Ovary (tissue), 9 donors: ENCODE results near the gene PRDX5. TPM values are rescaled to one million over a fixed set of nuclear protein-coding genes. Genes with fewer than 3 reads are reported as not detected.

Experiments used
- DNase-seq, 5 donors: peaks; one replicate each; pipeline ENCODE4 v3.0.0-alpha.2; 2019 to 2020
- H3K27ac ChIP-seq, 2 donors: fragments of 200-600 bp; one replicate each; pipeline versions ENCODE4 v1.5.1 to v1.8.0; 2019 to 2022
- H3K27me3 ChIP-seq: fragments of 200-600 bp; one replicate; pipeline ENCODE4 v1.8.0; 2022
- H3K36me3 ChIP-seq: fragments of 200-600 bp; sonication (generic); one replicate; pipeline ENCODE4 v1.5.1; 2019
- H3K4me1 ChIP-seq: one replicate; pipeline ENCODE4 v1.8.1; 2013; ENCODE audit warnings: mild to moderate bottlenecking, moderate library complexity; ENCODE audit not compliant: insufficient read depth
- H3K4me3 ChIP-seq: fragments of 200-600 bp; sonication (generic); one replicate; pipeline ENCODE4 v1.5.1; 2017
- H3K9me3 ChIP-seq, 2 donors: fragments of 200-600 bp in 1 of 2; sonication (generic) in 1 of 2; one replicate each; pipeline versions ENCODE4 v1.5.1 to v1.8.1; 2013 to 2019; ENCODE audit warnings: mild to moderate bottlenecking in 1 of 2, moderate library complexity in 1 of 2
- EP300 ChIP-seq: sonication (generic); formaldehyde crosslinking; IDR thresholded peaks from one replicate; pipeline ENCODE4 v1.6.1; 2017; ENCODE audit warnings: antibody characterized with exemption
- POLR2A ChIP-seq: fragments of 450-650 bp; IDR thresholded peaks from one replicate; pipeline ENCODE4 v1.6.1; 2017; ENCODE audit warnings: antibody characterized with exemption, mild to moderate bottlenecking, moderate library complexity
- WGBS, 3 donors: extraction: QIAGEN DNeasy Blood & Tissue Kit in 1 of 3; methylation state at CpG; one replicate each; pipeline versions ENCODE4 v1.1.5 to v1.1.7; 2013 to 2017; 5-methylcytosine and 5-hydroxymethylcytosine counted together
- intact Hi-C, 4 donors: fragments of 100-400 bp; cut with DNase I; formaldehyde crosslinking; loops; one replicate each; pipeline versions ENCODE4 v1.11.0 to v1.15.1; 2022 to 2023
- polyA plus RNA-seq, 2 donors: library from polyadenylated mRNA; stranded (reverse); fragments of 200-250 nt in 1 of 2; fragments of 350-450 nt in 1 of 2; fragmentation: Illumina TruSeq in 1 of 2; extraction: RNeasy Lipid Tissue Mini Kit (QIAGEN cat#74804) in 1 of 2; gene quantifications; one replicate each; pipeline ENCODE4 v1.2.3, GENCODE V29; 2013 to 2014
- total RNA-seq, 7 donors: library from RNA; depleted of rRNA in 2 of 7; stranded (reverse); fragments of >200 nt in 2 of 7; fragmentation: NEBNext Ultra II Directional in 3 of 7; extraction: Animal tissue kit (Norgen Biotek cat#: 25700) in 3 of 7; gene quantifications; one replicate each; pipeline versions ENCODE4 v1.1.0 to v1.2.4, GENCODE V29; 2016 to 2023
- TF ChIP-seq, protein P1 (sequence below), 3 donors: fragments of 450-650 bp in 2 of 3; fragments of 200-600 bp in 1 of 3; IDR thresholded peaks; one replicate each; pipeline versions ENCODE4 v1.5.1 to v1.8.0; 2016 to 2022; ENCODE audit warnings: antibody characterized with exemption in 3 of 3, mild to moderate bottlenecking in 1 of 3
- donor health status: DM: no; HTN: no; CAD: no; lungs with moderate emphysema.
- donor health status: DM: no; HTN: no; CAD: no.
- donor health status: Bipolar disorder and iron deficiency.
- donor health status: DM: yes; HTN: yes; CAD: no.
- donor health status: DM: no; HTN: no; CAD: no.
- donor health status: DM: yes; HTN: yes; CAD: no.

PRDX5 gene
- total and polyA plus RNA-seq, 9 donors, result 160 to 400 (median 225) TPM

DNA sequence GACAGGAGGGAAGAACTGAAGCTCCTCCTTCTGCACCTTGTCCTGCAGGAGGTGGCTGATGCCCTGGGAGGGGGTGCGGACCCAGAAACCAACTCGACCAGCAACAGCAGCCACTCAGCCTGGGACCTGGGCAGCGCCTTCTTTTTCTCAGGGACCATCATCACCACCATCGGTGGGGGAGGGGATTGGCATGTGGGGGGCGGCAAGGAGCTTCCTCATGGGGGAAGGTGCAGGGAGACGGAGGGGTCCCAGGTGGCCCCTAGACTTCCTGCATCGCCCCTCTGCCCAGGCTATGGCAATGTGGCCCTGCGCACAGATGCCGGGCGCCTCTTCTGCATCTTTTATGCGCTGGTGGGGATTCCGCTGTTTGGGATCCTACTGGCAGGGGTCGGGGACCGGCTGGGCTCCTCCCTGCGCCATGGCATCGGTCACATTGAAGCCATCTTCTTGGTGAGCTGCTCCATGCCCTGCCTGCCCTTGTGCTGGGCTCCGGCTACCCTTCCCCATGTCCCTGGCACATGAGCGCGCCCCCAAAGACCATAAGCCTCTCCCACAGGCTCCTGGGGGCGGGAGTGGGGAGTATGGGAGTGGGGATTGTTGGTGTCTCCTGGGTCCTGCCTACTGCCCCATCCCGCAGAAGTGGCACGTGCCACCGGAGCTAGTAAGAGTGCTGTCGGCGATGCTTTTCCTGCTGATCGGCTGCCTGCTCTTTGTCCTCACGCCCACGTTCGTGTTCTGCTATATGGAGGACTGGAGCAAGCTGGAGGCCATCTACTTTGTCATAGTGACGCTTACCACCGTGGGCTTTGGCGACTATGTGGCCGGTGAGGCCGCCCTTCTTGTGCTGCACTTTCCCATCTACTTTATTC, 20.9 kb upstream of the PRDX5 start:
- no peaks in the 10 kb centered on the region for H3K9me3 ChIP-seq
- 20 to 21% (median 20%) methylated on average over 33 to 34 of the region's 34 CpGs for WGBS, 3 donors
- intact Hi-C loops, result loop anchor here in 1 of 4 donors (10.0 kb wide), 1 partner anchor 292 kb away; no protein-coding TSS in a partner anchor
- H3K4me3 ChIP-seq, result no peak overlapping the region
- no peak for TF ChIP-seq EP300
- TF ChIP-seq POLR2A, result no peak
- TF ChIP-seq, protein P1, sequence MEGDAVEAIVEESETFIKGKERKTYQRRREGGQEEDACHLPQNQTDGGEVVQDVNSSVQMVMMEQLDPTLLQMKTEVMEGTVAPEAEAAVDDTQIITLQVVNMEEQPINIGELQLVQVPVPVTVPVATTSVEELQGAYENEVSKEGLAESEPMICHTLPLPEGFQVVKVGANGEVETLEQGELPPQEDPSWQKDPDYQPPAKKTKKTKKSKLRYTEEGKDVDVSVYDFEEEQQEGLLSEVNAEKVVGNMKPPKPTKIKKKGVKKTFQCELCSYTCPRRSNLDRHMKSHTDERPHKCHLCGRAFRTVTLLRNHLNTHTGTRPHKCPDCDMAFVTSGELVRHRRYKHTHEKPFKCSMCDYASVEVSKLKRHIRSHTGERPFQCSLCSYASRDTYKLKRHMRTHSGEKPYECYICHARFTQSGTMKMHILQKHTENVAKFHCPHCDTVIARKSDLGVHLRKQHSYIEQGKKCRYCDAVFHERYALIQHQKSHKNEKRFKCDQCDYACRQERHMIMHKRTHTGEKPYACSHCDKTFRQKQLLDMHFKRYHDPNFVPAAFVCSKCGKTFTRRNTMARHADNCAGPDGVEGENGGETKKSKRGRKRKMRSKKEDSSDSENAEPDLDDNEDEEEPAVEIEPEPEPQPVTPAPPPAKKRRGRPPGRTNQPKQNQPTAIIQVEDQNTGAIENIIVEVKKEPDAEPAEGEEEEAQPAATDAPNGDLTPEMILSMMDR (IDR thresholded peaks at IDR 0.05), result no peak
- no peaks in the 10 kb centered on the region for H3K36me3 ChIP-seq
- no peak overlapping the region for H3K27ac ChIP-seq
- peaks cover 10% of the 10 kb centered on the region for H3K27me3 ChIP-seq
- peak in 1 of 5 donors; percentile 14 for DNase-seq
- H3K4me1 ChIP-seq, result peaks cover 6% of the 10 kb centered on the region

DNA sequence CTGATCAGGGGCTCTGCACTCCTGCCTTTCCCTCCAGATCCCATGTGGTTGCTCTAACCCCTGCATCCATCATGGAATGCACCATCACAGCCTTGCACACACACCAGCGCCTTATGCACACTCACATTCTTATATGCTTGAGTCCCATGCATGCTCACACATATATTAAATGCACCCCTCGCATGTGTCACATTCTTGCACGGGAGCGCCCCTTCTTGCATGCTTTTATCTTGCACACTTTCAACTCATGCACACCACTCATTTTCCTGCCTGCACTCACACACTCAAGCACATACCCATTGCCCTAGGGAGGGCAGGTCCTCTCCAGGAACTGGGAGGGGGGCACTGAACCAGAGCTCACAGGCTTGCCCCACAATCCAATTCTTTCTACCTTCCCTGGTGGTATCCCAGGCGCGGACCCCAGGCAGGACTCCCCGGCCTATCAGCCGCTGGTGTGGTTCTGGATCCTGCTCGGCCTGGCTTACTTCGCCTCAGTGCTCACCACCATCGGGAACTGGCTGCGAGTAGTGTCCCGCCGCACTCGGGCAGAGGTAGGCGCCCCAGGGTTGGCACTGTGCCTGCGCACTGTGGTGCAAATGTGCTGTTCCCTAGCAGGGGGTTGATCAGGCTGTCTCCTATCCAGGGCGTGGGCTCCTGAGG, 20.1 kb upstream of the PRDX5 start:
- peak in 1 of 5 donors; percentile 27 for DNase-seq
- H3K27ac ChIP-seq, result no peak overlapping the region
- intact Hi-C loops, result loop anchor here in 1 of 4 donors (10.0 kb wide), 1 partner anchor 293 kb away; no protein-coding TSS in a partner anchor
- H3K36me3 ChIP-seq, result no peaks in the 10 kb centered on the region
- peaks cover 4% of the 10 kb centered on the region for H3K4me1 ChIP-seq
- H3K4me3 ChIP-seq, result no peak overlapping the region
- no peaks in the 10 kb centered on the region for H3K9me3 ChIP-seq
- WGBS, 3 donors, result 56 to 63% (median 58%) methylated on average over 18 of the region's 18 CpGs
- peaks cover 10% of the 10 kb centered on the region for H3K27me3 ChIP-seq
- TF ChIP-seq, protein P1 (IDR thresholded peaks at IDR 0.05), result no peak
- TF ChIP-seq EP300 (no peak), POLR2A (no peak)

DNA sequence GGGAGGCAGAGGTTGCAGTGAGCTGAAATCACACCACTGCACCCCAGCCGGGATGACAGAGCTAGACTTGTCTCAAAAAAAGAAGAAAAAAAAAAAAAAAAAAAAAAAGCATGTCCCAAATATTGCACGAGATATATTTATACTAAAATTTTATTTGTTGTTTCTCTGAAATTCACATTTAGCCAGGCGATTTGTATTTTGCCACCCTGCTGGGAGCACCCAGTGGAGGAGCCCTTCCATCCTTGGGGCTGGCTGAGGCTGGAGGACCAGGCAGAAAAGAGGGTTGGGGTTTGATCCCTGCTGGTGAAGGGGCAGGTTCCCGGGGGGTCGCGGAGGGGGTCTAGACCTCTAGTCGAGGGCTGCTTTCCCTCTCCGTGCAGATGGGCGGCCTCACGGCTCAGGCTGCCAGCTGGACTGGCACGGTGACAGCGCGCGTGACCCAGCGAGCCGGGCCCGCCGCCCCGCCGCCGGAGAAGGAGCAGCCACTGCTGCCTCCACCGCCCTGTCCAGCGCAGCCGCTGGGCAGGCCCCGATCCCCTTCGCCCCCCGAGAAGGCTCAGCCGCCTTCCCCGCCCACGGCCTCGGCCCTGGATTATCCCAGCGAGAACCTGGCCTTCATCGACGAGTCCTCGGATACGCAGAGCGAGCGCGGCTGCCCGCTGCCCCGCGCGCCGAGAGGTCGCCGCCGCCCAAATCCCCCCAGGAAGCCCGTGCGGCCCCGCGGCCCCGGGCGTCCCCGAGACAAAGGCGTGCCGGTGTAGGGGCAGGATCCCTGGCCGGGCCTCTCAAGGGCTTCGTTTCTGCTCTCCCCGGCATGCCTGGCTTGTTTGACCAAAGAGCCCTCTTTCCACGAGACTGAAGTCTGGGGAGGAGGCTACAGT, 18.7 kb upstream of the PRDX5 start:
- Histone ChIP-seq H3K9me3 (no peaks in the 10 kb centered on the region), H3K27me3 (peaks cover 10% of the 10 kb centered on the region), H3K36me3 (no peaks in the 10 kb centered on the region), H3K27ac (no peak overlapping the region), H3K4me3 (no peak overlapping the region), H3K4me1 (peaks cover 4% of the 10 kb centered on the region)
- TF ChIP-seq, protein P1 (IDR thresholded peaks at IDR 0.05), result no peak
- TF ChIP-seq EP300 (no peak), POLR2A (no peak)
- peak; percentile 58 to 78 (median 67) for DNase-seq
- intact Hi-C loops, result loop anchor here in 1 of 4 donors (10.0 kb wide), 1 partner anchor 294 kb away; no protein-coding TSS in a partner anchor
- 4 to 6% (median 5%) methylated on average over 32 to 60 of the region's 60 CpGs for WGBS, 3 donors
